NT2/D1 (cell line): ENCODE data around the gene TBX2.

ENCODE experiments used
- DNase-seq: peaks from one replicate; pipeline ENCODE4 v3.0.0-alpha.2; 2011; ENCODE audit warnings: low read depth, low spot score
- H3K27me3 ChIP-seq: 2 replicates; pipeline ENCODE4 v1.6.0; 2011; ENCODE audit warnings: mild to moderate bottlenecking; ENCODE audit not compliant: insufficient read length, insufficient read depth
- H3K36me3 ChIP-seq: 2 replicates; pipeline ENCODE4 v1.6.1; 2011; ENCODE audit warnings: mild to moderate bottlenecking, low read length, mixed read lengths; ENCODE audit not compliant: insufficient read depth, insufficient read length
- H3K4me1 ChIP-seq: 2 replicates; pipeline ENCODE4 v1.5.1; 2011; ENCODE audit not compliant: insufficient read depth, insufficient read length
- H3K4me3 ChIP-seq: 2 replicates; pipeline ENCODE4 v1.5.1; 2011; ENCODE audit warnings: low read depth; ENCODE audit not compliant: insufficient read length
- H3K9ac ChIP-seq: 2 replicates; pipeline ENCODE4 v1.6.0; 2011; ENCODE audit warnings: low read depth; ENCODE audit not compliant: insufficient read length
- H3K9me3 ChIP-seq: 2 replicates; pipeline ENCODE4 v1.5.1; 2011; ENCODE audit warnings: mild to moderate bottlenecking, low read length; ENCODE audit not compliant: insufficient read depth
- SUZ12 ChIP-seq: IDR thresholded peaks from 2 replicates; pipeline ENCODE4 v1.6.1; 2011; ENCODE audit not compliant: insufficient read length, insufficient read depth; ENCODE audit errors: extremely low read depth
- YY1 ChIP-seq: IDR thresholded peaks from 2 replicates; pipeline ENCODE4 v1.6.1; 2011; ENCODE audit not compliant: insufficient read length, insufficient read depth
- ZNF274 ChIP-seq: IDR thresholded peaks from 2 replicates; pipeline ENCODE4 v1.6.1; 2011; ENCODE audit warnings: mild to moderate bottlenecking, low read depth, low read length

The TBX2 gene

GRCh38 chr17:61406971-61407911 lies 7.6 kb downstream of the TBX2 start:
- peaks cover 84% of the 10 kb centered on the region for H3K27me3 ChIP-seq
- peaks cover 25% of the 10 kb centered on the region for H3K4me1 ChIP-seq
- DNase-seq: no peak
- H3K9me3 ChIP-seq: peaks cover 20% of the 10 kb centered on the region; the same call in 1 of the 2 replicates
- no peak overlapping the region for H3K4me3 ChIP-seq
- TF ChIP-seq SUZ12 (no peak), YY1 (no peak), ZNF274 (no peak)
- H3K36me3 ChIP-seq: no peaks in the 10 kb centered on the region
- H3K9ac ChIP-seq: no peak overlapping the region

GRCh38 chr17:61408151-61409041 lies 8.8 kb downstream of the TBX2 start:
- peaks cover 81% of the 10 kb centered on the region for H3K27me3 ChIP-seq

GRCh38 chr17:61409301-61410112 lies 9.9 kb downstream of the TBX2 start:
- H3K4me3 ChIP-seq: peak overlapping the region; percentile 34
- no peaks in the 10 kb centered on the region for H3K36me3 ChIP-seq
- H3K9ac ChIP-seq: peak overlapping the region; percentile 32
- peaks cover 12% of the 10 kb centered on the region for H3K4me1 ChIP-seq
- H3K9me3 ChIP-seq: peaks cover 34% of the 10 kb centered on the region; the same call in 1 of the 2 replicates
- H3K27me3 ChIP-seq: peaks cover 74% of the 10 kb centered on the region
- no peak for DNase-seq
- TF ChIP-seq ZNF274 (no peak), SUZ12 (no peak), YY1 (no peak)

More at GRCh38 chr17:61408151-61409041, 8.8 kb downstream of the TBX2 start:
- Histone ChIP-seq H3K4me1 (peaks cover 22% of the 10 kb centered on the region), H3K9me3 (peaks cover 24% of the 10 kb centered on the region; the same call in 1 of the 2 replicates), H3K36me3 (no peaks in the 10 kb centered on the region), H3K9ac (no peak overlapping the region), H3K4me3 (no peak overlapping the region)
- no peak for DNase-seq
- TF ChIP-seq SUZ12: no peak
- TF ChIP-seq ZNF274: no peak
- no peak for TF ChIP-seq YY1

GRCh38 chr17:61410141-61411010 lies 10.7 kb downstream of the TBX2 start:
- no peak for TF ChIP-seq YY1
- TF ChIP-seq ZNF274: no peak
- TF ChIP-seq SUZ12: peak; percentile 35
- peaks cover 39% of the 10 kb centered on the region; the same call in 1 of the 2 replicates for H3K9me3 ChIP-seq
- no peaks in the 10 kb centered on the region for H3K36me3 ChIP-seq
- peaks cover 8% of the 10 kb centered on the region for H3K4me1 ChIP-seq
- peak overlapping the region; percentile 73 for H3K4me3 ChIP-seq
- peak overlapping the region; percentile 68 for H3K9ac ChIP-seq
- DNase-seq: peak; percentile 63
- peaks cover 66% of the 10 kb centered on the region for H3K27me3 ChIP-seq

GRCh38 chr17:61411011-61411260 lies 11.3 kb downstream of the TBX2 start:
- no peak for DNase-seq

More at GRCh38 chr17:61411011-61411260, 11.3 kb downstream of the TBX2 start:
- Histone ChIP-seq H3K4me3 (peak overlapping the region; percentile 73), H3K4me1 (peaks cover 4% of the 10 kb centered on the region), H3K9me3 (peaks cover 39% of the 10 kb centered on the region; the same call in 1 of the 2 replicates), H3K27me3 (peaks cover 60% of the 10 kb centered on the region), H3K36me3 (no peaks in the 10 kb centered on the region), H3K9ac (peak overlapping the region; percentile 88)
- no peak for TF ChIP-seq YY1
- no peak for TF ChIP-seq SUZ12
- no peak for TF ChIP-seq ZNF274
